Neuronal stem cell (in vitro differentiated cells): ENCODE data around the gene CCN2.
"Not testable (repeated sequence)": the region's sequence is repeated elsewhere in the genome, so short reads cannot be mapped to it uniquely, and the experiment has no call there.

Experiments
- DNase-seq: peaks from one replicate; pipeline ENCODE4 v3.0.0-alpha.2; 2013; ENCODE audit warnings: low spot score
- H2AFZ ChIP-seq: one replicate; pipeline ENCODE4 v1.6.1; 2013; ENCODE audit warnings: mild to moderate bottlenecking, low read length, inconsistent platforms
- H2AK5ac ChIP-seq: 2 replicates; pipeline ENCODE4 v1.6.1; 2013; ENCODE audit warnings: low read depth, mild to moderate bottlenecking, inconsistent platforms, low read length, moderate library complexity, mixed read lengths
- H2BK120ac ChIP-seq: 2 replicates; pipeline ENCODE4 v1.6.1; 2013; ENCODE audit warnings: low read depth, mild to moderate bottlenecking, inconsistent platforms, low read length, moderate library complexity, mixed read lengths
- H2BK12ac ChIP-seq: one replicate; pipeline ENCODE4 v1.6.1; 2013; ENCODE audit warnings: low read length, inconsistent platforms
- H2BK15ac ChIP-seq: 2 replicates; pipeline ENCODE4 v1.6.1; 2013; ENCODE audit warnings: mild to moderate bottlenecking, low read length, inconsistent platforms, mixed read lengths
- H2BK5ac ChIP-seq: one replicate; pipeline ENCODE4 v1.6.1; 2013; ENCODE audit warnings: inconsistent platforms, mild to moderate bottlenecking, low read length, moderate library complexity
- H3K14ac ChIP-seq: one replicate; pipeline ENCODE4 v1.6.1; 2013; ENCODE audit warnings: low read length, inconsistent platforms
- H3K18ac ChIP-seq: 2 replicates; pipeline ENCODE4 v1.6.1; 2013; ENCODE audit warnings: low read length, inconsistent platforms
- H3K23ac ChIP-seq: 2 replicates; pipeline ENCODE4 v1.6.1; 2013; ENCODE audit warnings: low read depth, mild to moderate bottlenecking, mixed read lengths, low read length, inconsistent platforms; ENCODE audit not compliant: poor library complexity
- H3K27ac ChIP-seq: replicated peaks from 3 replicates; pipeline ENCODE4 v1.5.1; 2013; ENCODE audit warnings: low read length, inconsistent platforms
- H3K27me3 ChIP-seq, 3 experiments: 2 replicates each; pipeline ENCODE4 v1.6.1; 2013; ENCODE audit warnings: low read length in 3 of 3, mild to moderate bottlenecking in 2 of 3, inconsistent platforms in 1 of 3, low read depth in 1 of 3, mixed read lengths in 1 of 3, moderate library complexity in 1 of 3; ENCODE audit not compliant: control insufficient read depth in 3 of 3, insufficient read depth in 3 of 3
- H3K36me3 ChIP-seq, 2 donors: replicated peaks in 1 of 2; 2 replicates each; pipeline ENCODE4 v1.6.1; 2013; ENCODE audit warnings: low read length in 2 of 2; ENCODE audit not compliant: control insufficient read depth in 2 of 2, insufficient read depth in 2 of 2
- H3K4ac ChIP-seq: 2 replicates; pipeline ENCODE4 v1.6.1; 2013; ENCODE audit warnings: inconsistent platforms, mild to moderate bottlenecking, low read length, moderate library complexity
- H3K4me1 ChIP-seq, 2 donors: 1 replicate in 1 of 2; 2 replicates in 1 of 2; pipeline ENCODE4 v1.6.1; 2013; ENCODE audit warnings: low read length in 2 of 2, low read depth in 1 of 2; ENCODE audit not compliant: control insufficient read depth in 2 of 2, insufficient read depth in 1 of 2
- H3K4me2 ChIP-seq: one replicate; pipeline ENCODE4 v1.6.1; 2013; ENCODE audit warnings: mild to moderate bottlenecking, low read length, inconsistent platforms; ENCODE audit not compliant: insufficient read depth, poor library complexity, severe bottlenecking
- H3K4me3 ChIP-seq, 2 donors: 2 replicates each; pipeline ENCODE4 v1.5.1; 2013; ENCODE audit warnings: low read length in 2 of 2, mild to moderate bottlenecking in 2 of 2, inconsistent platforms in 1 of 2, moderate library complexity in 1 of 2
- H3K79me1 ChIP-seq: one replicate; pipeline ENCODE4 v1.6.1; 2013; ENCODE audit warnings: low read depth, mild to moderate bottlenecking, inconsistent platforms, low read length, moderate library complexity
- H3K9ac ChIP-seq: one replicate; pipeline ENCODE4 v1.6.1; 2013; ENCODE audit warnings: mild to moderate bottlenecking, low read depth, low read length, inconsistent platforms; ENCODE audit not compliant: poor library complexity
- H3K9me3 ChIP-seq, 2 donors: replicated peaks in 1 of 2; 2 replicates each; pipeline versions ENCODE3 to v1.6.1; 2013; ENCODE audit warnings: low read length in 2 of 2, mild to moderate bottlenecking in 2 of 2, inconsistent platforms in 1 of 2, low read depth in 1 of 2, mixed read lengths in 1 of 2, moderate library complexity in 1 of 2; ENCODE audit not compliant: control insufficient read depth in 2 of 2, insufficient read depth in 1 of 2
- H4K8ac ChIP-seq: one replicate; pipeline ENCODE4 v1.6.1; 2013; ENCODE audit warnings: low read depth, mild to moderate bottlenecking, inconsistent platforms, low read length, moderate library complexity
- H4K91ac ChIP-seq: one replicate; pipeline ENCODE4 v1.6.1; 2013; ENCODE audit warnings: low read length, low read depth, mild to moderate bottlenecking, inconsistent platforms; ENCODE audit not compliant: poor library complexity
- WGBS, 2 donors: extraction: QIAGEN DNeasy Blood & Tissue Kit; methylation state at CpG; one replicate each; pipeline ENCODE4 v1.1.7; 2013; ENCODE audit warnings: missing lambda C conversion rate in 2 of 2, mixed read lengths in 1 of 2; ENCODE audit not compliant: insufficient read length in 2 of 2, insufficient replicate concordance in 1 of 2; ENCODE audit errors: extremely low coverage in 2 of 2; 5-methylcytosine and 5-hydroxymethylcytosine counted together

CCN2 gene

GRCh38 chr6:131916847-131917246 is 34.3 kb downstream of the CCN2 start:
- no peaks in the 10 kb centered on the region for H3K4me1 ChIP-seq
- peaks cover 0 to 2% of the 10 kb centered on the region in 2 donors for H3K9me3 ChIP-seq
- no peak overlapping the region for H2BK5ac ChIP-seq
- no peak overlapping the region for H3K4ac ChIP-seq
- no peak overlapping the region for H2BK12ac ChIP-seq
- H2BK15ac ChIP-seq: no peak overlapping the region
- H2AFZ ChIP-seq: no peak overlapping the region
- H3K14ac ChIP-seq: no peak overlapping the region
- H4K8ac ChIP-seq: no peak overlapping the region
- H2AK5ac ChIP-seq: no peak overlapping the region
- no peak overlapping the region for H3K18ac ChIP-seq
- H3K27ac ChIP-seq: no peak overlapping the region
- H3K27me3 ChIP-seq: peaks cover 0 to 4% (median 0%) of the 10 kb centered on the region in 3 experiments
- H3K36me3 ChIP-seq: no peaks in the 10 kb centered on the region
- H3K79me1 ChIP-seq: no peaks in the 10 kb centered on the region
- DNase-seq: no peak
- no peak overlapping the region for H2BK120ac ChIP-seq
- H3K4me3 ChIP-seq: no peak overlapping the region
- H3K23ac ChIP-seq: no peak overlapping the region
- no peak overlapping the region for H4K91ac ChIP-seq
- WGBS, 2 donors: no CpG with 5 or more reads among the region's 2 CpGs
- no peak overlapping the region for H3K4me2 ChIP-seq
- no peak overlapping the region for H3K9ac ChIP-seq

DNA sequence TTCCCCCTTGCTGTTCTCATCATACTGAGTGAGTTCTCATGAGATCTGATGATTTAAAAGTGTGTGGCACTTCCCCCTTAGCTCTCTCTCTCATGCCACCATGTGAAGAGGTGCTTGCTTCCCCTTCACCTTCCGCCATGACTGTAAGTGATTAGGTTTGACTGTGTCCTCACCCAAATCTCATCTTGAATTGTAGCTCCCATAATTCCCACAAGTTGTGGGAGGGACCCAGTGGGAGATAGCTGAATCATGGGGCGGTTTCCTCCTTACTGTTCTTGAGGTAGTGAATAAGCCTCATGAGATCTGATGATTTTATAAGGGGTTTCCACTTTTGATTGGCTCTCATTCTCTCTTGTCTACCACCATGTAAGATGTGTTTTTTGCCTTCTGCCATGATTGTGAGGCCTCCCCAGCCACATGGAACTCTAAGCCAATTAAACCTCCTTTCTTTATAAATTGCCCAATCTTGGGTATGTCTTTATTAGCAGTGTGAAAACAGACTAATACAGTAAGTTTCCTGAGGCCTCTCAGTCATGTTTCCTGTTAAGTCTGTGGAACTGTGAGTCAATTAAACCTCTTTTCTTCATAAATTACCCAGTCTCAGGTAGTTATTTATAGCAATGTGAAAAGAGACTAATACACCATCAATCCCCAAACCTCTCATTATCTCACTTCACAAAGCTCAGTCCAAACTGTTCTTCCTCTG is 34.9 kb downstream of the CCN2 start:
- H3K14ac ChIP-seq, H3K27me3 ChIP-seq, H3K18ac ChIP-seq, H3K4me1 ChIP-seq, H3K27ac ChIP-seq, H3K23ac ChIP-seq, H3K9ac ChIP-seq, H2BK12ac ChIP-seq, H4K8ac ChIP-seq, H3K36me3 ChIP-seq, H4K91ac ChIP-seq, H3K79me1 ChIP-seq, H2AFZ ChIP-seq, H2BK15ac ChIP-seq, H2AK5ac ChIP-seq, H3K4me2 ChIP-seq, DNase-seq, H3K9me3 ChIP-seq, H3K4ac ChIP-seq, H3K4me3 ChIP-seq, H2BK5ac ChIP-seq, H2BK120ac ChIP-seq: not testable (repeated sequence)
- WGBS, 2 donors: no CpG with 5 or more reads among the region's 2 CpGs

DNA sequence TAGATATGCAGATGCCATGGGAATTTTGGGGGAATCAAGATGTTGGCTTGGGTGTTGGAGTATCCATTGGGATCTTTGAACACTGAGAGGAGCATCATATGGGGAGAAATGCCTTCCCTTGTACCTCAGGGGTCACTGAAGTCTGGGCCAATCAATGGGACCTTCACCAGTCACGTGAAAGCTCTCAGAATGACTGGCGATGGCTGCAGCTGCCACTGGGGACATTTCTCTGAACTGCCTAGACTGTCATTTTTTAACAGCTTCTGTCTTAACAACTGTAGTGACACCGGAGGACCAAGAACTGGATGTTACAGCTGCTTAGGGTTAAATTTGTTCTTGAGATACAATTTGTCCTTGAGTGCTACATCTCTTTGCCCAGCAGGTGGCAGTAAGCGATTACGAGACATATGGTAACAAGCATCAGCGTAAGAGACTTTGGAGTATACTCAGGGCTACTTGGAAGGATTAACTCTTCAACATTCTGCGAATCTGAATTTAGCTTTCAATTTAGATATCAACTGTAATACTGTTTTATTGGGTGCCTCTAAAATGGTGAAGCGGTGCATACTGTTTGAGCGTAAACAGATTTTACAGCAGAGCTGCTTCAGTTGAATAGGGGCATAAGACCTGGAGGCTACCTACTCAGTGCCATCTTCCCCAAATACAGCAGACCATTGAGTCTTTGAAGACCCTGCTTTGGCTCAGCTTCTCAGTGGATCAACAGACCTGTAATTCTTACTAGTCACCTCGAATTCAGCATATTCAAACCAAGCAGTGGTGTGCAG is 36.0 kb downstream of the CCN2 start:
- Histone ChIP-seq H3K14ac (no peak overlapping the region), H2BK12ac (no peak overlapping the region), H3K27ac (no peak overlapping the region), H4K91ac (no peak overlapping the region), H2BK5ac (no peak overlapping the region), H2BK15ac (no peak overlapping the region), H2AFZ (peak overlapping the region; percentile 7), H3K9ac (no peak overlapping the region), H3K18ac (no peak overlapping the region), H2BK120ac (no peak overlapping the region), H3K27me3 (peaks cover 0 to 4% (median 0%) of the 10 kb centered on the region in 3 experiments), H3K4me2 (no peak overlapping the region), H3K9me3 (peaks cover 0 to 2% of the 10 kb centered on the region in 2 donors), H3K36me3 (no peaks in the 10 kb centered on the region), H3K79me1 (no peaks in the 10 kb centered on the region), H2AK5ac (no peak overlapping the region), H4K8ac (no peak overlapping the region), H3K4me3 (no peak overlapping the region), H3K23ac (no peak overlapping the region), H3K4me1 (no peaks in the 10 kb centered on the region), H3K4ac (no peak overlapping the region)
- WGBS, 2 donors: no CpG with 5 or more reads among the region's 10 CpGs
- peak; percentile 58 for DNase-seq

DNA sequence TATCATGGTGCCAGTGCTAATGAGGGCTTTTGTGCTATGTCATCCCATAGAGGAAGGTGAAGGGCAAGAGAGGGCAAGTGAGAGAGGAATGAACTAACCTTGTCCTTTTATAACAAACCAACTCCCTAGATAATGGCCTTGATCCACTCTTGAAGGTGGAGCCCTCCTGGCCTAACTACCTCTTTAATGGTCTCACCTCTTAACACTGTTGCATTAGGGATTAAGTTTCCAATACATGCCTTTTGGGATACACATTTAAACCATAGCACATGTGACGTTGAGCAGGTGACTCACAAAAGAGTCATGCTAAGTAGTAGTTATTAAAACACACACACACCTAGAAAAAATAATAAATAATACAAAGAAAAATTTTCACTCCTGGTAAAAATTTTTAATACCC is 36.9 kb downstream of the CCN2 start:
- H3K9me3 ChIP-seq: peaks cover 0 to 2% of the 10 kb centered on the region in 2 donors
- H3K79me1 ChIP-seq: no peaks in the 10 kb centered on the region
- H4K91ac ChIP-seq: no peak overlapping the region
- H4K8ac ChIP-seq: no peak overlapping the region
- H3K27me3 ChIP-seq: peaks cover 0 to 4% (median 0%) of the 10 kb centered on the region in 3 experiments
- H2BK12ac ChIP-seq: no peak overlapping the region
- H3K9ac ChIP-seq: no peak overlapping the region
- H3K4me1 ChIP-seq: no peaks in the 10 kb centered on the region
- no peak overlapping the region for H3K18ac ChIP-seq
- no peak overlapping the region for H2AK5ac ChIP-seq
- no peak overlapping the region for H3K4ac ChIP-seq
- no peaks in the 10 kb centered on the region for H3K36me3 ChIP-seq
- no peak overlapping the region for H2BK15ac ChIP-seq
- no peak overlapping the region for H3K4me2 ChIP-seq
- H3K27ac ChIP-seq: no peak overlapping the region
- H2BK5ac ChIP-seq: no peak overlapping the region
- no peak overlapping the region for H2AFZ ChIP-seq
- no peak overlapping the region for H3K14ac ChIP-seq
- no CpG with 5 or more reads among the region's 1 CpG for WGBS, 2 donors
- no peak for DNase-seq
- no peak overlapping the region for H2BK120ac ChIP-seq
- no peak overlapping the region for H3K4me3 ChIP-seq
- no peak overlapping the region for H3K23ac ChIP-seq
